ENCODE results near the gene SUPT3H.

GRCh38 chr6:44804016-44804415 lies 573.7 kb downstream of the SUPT3H start:
- TF ChIP-seq, protein P1, sequence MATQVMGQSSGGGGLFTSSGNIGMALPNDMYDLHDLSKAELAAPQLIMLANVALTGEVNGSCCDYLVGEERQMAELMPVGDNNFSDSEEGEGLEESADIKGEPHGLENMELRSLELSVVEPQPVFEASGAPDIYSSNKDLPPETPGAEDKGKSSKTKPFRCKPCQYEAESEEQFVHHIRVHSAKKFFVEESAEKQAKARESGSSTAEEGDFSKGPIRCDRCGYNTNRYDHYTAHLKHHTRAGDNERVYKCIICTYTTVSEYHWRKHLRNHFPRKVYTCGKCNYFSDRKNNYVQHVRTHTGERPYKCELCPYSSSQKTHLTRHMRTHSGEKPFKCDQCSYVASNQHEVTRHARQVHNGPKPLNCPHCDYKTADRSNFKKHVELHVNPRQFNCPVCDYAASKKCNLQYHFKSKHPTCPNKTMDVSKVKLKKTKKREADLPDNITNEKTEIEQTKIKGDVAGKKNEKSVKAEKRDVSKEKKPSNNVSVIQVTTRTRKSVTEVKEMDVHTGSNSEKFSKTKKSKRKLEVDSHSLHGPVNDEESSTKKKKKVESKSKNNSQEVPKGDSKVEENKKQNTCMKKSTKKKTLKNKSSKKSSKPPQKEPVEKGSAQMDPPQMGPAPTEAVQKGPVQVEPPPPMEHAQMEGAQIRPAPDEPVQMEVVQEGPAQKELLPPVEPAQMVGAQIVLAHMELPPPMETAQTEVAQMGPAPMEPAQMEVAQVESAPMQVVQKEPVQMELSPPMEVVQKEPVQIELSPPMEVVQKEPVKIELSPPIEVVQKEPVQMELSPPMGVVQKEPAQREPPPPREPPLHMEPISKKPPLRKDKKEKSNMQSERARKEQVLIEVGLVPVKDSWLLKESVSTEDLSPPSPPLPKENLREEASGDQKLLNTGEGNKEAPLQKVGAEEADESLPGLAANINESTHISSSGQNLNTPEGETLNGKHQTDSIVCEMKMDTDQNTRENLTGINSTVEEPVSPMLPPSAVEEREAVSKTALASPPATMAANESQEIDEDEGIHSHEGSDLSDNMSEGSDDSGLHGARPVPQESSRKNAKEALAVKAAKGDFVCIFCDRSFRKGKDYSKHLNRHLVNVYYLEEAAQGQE (IDR thresholded peaks at IDR 0.05; ENCODE audit: low read depth), result no peak
- TF ChIP-seq CREB1 (IDR thresholded peaks at IDR 0.05; ENCODE audit: low read depth) (no peak), CEBPB (IDR thresholded peaks at IDR 0.05) (no peak), MAX (IDR thresholded peaks at IDR 0.05) (no peak), TCF12 (IDR thresholded peaks at IDR 0.05; ENCODE audit: low read depth) (no peak), NFIC (IDR thresholded peaks at IDR 0.05) (no peak), EP300 (IDR thresholded peaks at IDR 0.05; ENCODE audit: borderline replicate concordance) (no peak), EGR1 (IDR thresholded peaks at IDR 0.05) (no peak), YY1 (IDR thresholded peaks at IDR 0.05; ENCODE audit: low read depth) (no peak), RAD21 (IDR thresholded peaks at IDR 0.05; ENCODE audit: low read depth) (no peak)
- TF ChIP-seq, protein P2, sequence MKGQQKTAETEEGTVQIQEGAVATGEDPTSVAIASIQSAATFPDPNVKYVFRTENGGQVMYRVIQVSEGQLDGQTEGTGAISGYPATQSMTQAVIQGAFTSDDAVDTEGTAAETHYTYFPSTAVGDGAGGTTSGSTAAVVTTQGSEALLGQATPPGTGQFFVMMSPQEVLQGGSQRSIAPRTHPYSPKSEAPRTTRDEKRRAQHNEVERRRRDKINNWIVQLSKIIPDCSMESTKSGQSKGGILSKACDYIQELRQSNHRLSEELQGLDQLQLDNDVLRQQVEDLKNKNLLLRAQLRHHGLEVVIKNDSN (IDR thresholded peaks at IDR 0.05), result no peak
